ENCODE data around the gene ASPHD1. TPM values are rescaled to one million over a fixed set of nuclear protein-coding genes. Genes with fewer than 3 reads are reported as not detected.

ASPHD1 gene
- total RNA-seq, 4 donors from 2014 or later, result 0.33 TPM; not detected in 3

- Histone ChIP-seq H3K4me3 (no peak overlapping the region), H3K36me3 (peaks cover 16 to 52% (median 44%) of the 10 kb centered on the region in 4 donors), H3K27me3 (no peaks in the 10 kb centered on the region), H3K4me1 (peaks cover 19 to 38% (median 27%) of the 10 kb centered on the region in 4 donors), H3K9me3 (no peaks in the 10 kb centered on the region), H3K27ac (replicated peaks in 1 of 4) (no peak overlapping the region)
- intact Hi-C loops (cut with DNase I), result no loop called here
- TF ChIP-seq CTCF (IDR thresholded peaks at IDR 0.05) (no peak), POLR2AphosphoS5 (IDR thresholded peaks at IDR 0.05) (no peak), POLR2A (IDR thresholded peaks at IDR 0.05; ENCODE audit: low read depth) (no peak), EP300 (IDR thresholded peaks at IDR 0.05) (no peak)
- 94% methylated on average over 12 of the region's 12 CpGs for WGBS
- no peak for DNase-seq (ENCODE audit: extremely low spot score)
These were observed 22.8 kb downstream of the ASPHD1 start for GRCh38 chr16:29922986-29923501.

- DNase-seq (ENCODE audit: extremely low spot score), result no peak
- WGBS, result 9% methylated on average over 9 of the region's 9 CpGs
- intact Hi-C loops (cut with DNase I), result loop anchor here (5.0 kb wide), 1 partner anchor 37 kb away; the partner anchor contains the start of gene TMEM219
- Histone ChIP-seq H3K9me3 (no peaks in the 10 kb centered on the region), H3K27ac (replicated peaks in 1 of 4) (peak overlapping the region in 3 of 4 donors; percentile 82 to 91 (median 90)), H3K27me3 (no peaks in the 10 kb centered on the region), H3K4me1 (peaks cover 19 to 38% (median 27%) of the 10 kb centered on the region in 4 donors), H3K4me3 (peak overlapping the region; percentile 64 to 99 (median 90)), H3K36me3 (peaks cover 9 to 31% (median 29%) of the 10 kb centered on the region in 4 donors)
- TF ChIP-seq POLR2A (IDR thresholded peaks at IDR 0.05; ENCODE audit: low read depth) (no peak), POLR2AphosphoS5 (IDR thresholded peaks at IDR 0.05) (no peak), EP300 (IDR thresholded peaks at IDR 0.05) (no peak), CTCF (IDR thresholded peaks at IDR 0.05) (no peak)
These were observed 24.9 kb downstream of the ASPHD1 start for GRCh38 chr16:29925105-29925756.

- H3K36me3 ChIP-seq, result peaks cover 9 to 24% (median 21%) of the 10 kb centered on the region in 4 donors
- H3K27ac ChIP-seq (replicated peaks in 1 of 4), result peak within 1 kb of the TSS; percentile 82 to 91 (median 88)
- H3K27me3 ChIP-seq, result no peaks in the 10 kb centered on the region
- intact Hi-C loops (cut with DNase I), result loop anchor here (5.0 kb wide), 1 partner anchor 36 kb away; the partner anchor contains the start of gene TMEM219
- peaks cover 19 to 38% (median 27%) of the 10 kb centered on the region in 4 donors for H3K4me1 ChIP-seq
- H3K4me3 ChIP-seq, result peak within 1 kb of the TSS; percentile 64 to 99 (median 90)
- WGBS, result 0% methylated on average over 34 of the region's 89 CpGs
- no peaks in the 10 kb centered on the region for H3K9me3 ChIP-seq
- peak; percentile 95 for DNase-seq (ENCODE audit: extremely low spot score)
- peak; percentile 72 for TF ChIP-seq POLR2A (IDR thresholded peaks at IDR 0.05; ENCODE audit: low read depth)
- peak; percentile 85 to 96 for TF ChIP-seq POLR2AphosphoS5 (IDR thresholded peaks at IDR 0.05)
- TF ChIP-seq EP300 (IDR thresholded peaks at IDR 0.05), result no peak
- no peak for TF ChIP-seq CTCF (IDR thresholded peaks at IDR 0.05)
These were observed 25.8 kb downstream of the ASPHD1 start, which contains the start of gene KCTD13 for GRCh38 chr16:29925781-29926710. Gene KCTD13 (minus strand): TSS chr16:29926226. CDS start chr16:29926033, 193 bp downstream.

GRCh38 chr16:29926711-29927052, 26.4 kb downstream of the ASPHD1 start:
- peak overlapping the region; percentile 64 to 99 (median 90) for H3K4me3 ChIP-seq
- H3K36me3 ChIP-seq, result peaks cover 9 to 18% (median 15%) of the 10 kb centered on the region in 4 donors
- under 1% methylated on average over 12 of the region's 12 CpGs for WGBS
- TF ChIP-seq POLR2A (IDR thresholded peaks at IDR 0.05; ENCODE audit: low read depth) (no peak), POLR2AphosphoS5 (IDR thresholded peaks at IDR 0.05) (no peak), EP300 (IDR thresholded peaks at IDR 0.05) (no peak), CTCF (IDR thresholded peaks at IDR 0.05) (no peak)
- DNase-seq (ENCODE audit: extremely low spot score), result no peak
- no peaks in the 10 kb centered on the region for H3K27me3 ChIP-seq
- H3K9me3 ChIP-seq, result no peaks in the 10 kb centered on the region
- H3K27ac ChIP-seq (replicated peaks in 1 of 4), result peak overlapping the region; percentile 82 to 91 (median 88)
- intact Hi-C loops (cut with DNase I), result loop anchor here (5.0 kb wide), 1 partner anchor 36 kb away; the partner anchor contains the start of gene TMEM219
- peaks cover 19 to 38% (median 27%) of the 10 kb centered on the region in 4 donors for H3K4me1 ChIP-seq
